Heart right ventricle (tissue), 16 donors: Measurements from ENCODE around the gene CYP27B1. TPM values are rescaled to one million over a fixed set of nuclear protein-coding genes. Genes with fewer than 3 reads are reported as not detected.
A peak's percentile ranks its signal among the peaks of the same experiment; 100 is the strongest.

Experiments used
- ATAC-seq, 8 donors: fragments of 200-7000 bp; cut with Tn5 transposase; one replicate each; pipeline ENCODE4 v1.9.1; 2020; ENCODE audit warnings: mild to moderate bottlenecking in 8 of 8, moderate library complexity in 8 of 8, moderate number of reproducible peaks in 1 of 8
- DNase-seq, 2 donors: peaks; one replicate each; pipeline ENCODE4 v3.0.0-alpha.2; 2020
- H3K27ac ChIP-seq, 10 donors: fragments of 200-600 bp; sonication (generic) in 2 of 10; one replicate each; pipeline versions ENCODE4 v1.5.0 to v1.8.0; 2020 to 2022; ENCODE audit warnings: mild to moderate bottlenecking in 3 of 10
- H3K27me3 ChIP-seq, 7 donors: fragments of 200-600 bp; one replicate each; pipeline ENCODE4 v1.8.0; 2021 to 2022; ENCODE audit warnings: mild to moderate bottlenecking in 2 of 7
- H3K36me3 ChIP-seq, 9 donors: fragments of 200-600 bp; sonication (generic) in 1 of 9; one replicate each; pipeline versions ENCODE4 v1.5.0 to v1.8.0; 2020 to 2022; ENCODE audit warnings: mild to moderate bottlenecking in 2 of 9
- H3K4me1 ChIP-seq, 9 donors: fragments of 200-600 bp; sonication (generic) in 1 of 9; one replicate each; pipeline versions ENCODE4 v1.5.0 to v1.8.0; 2020 to 2022; ENCODE audit warnings: mild to moderate bottlenecking in 4 of 9
- H3K4me3 ChIP-seq, 10 donors: fragments of 200-600 bp; sonication (generic) in 2 of 10; one replicate each; pipeline versions ENCODE4 v1.5.0 to v1.8.0; 2020 to 2022; ENCODE audit warnings: mild to moderate bottlenecking in 7 of 10, moderate library complexity in 2 of 10
- H3K9me3 ChIP-seq, 11 donors: fragments of 200-600 bp in 10 of 11; sonication (generic) in 2 of 11; one replicate each; pipeline versions ENCODE4 v1.5.0 to v1.8.0; 2013 to 2022; ENCODE audit warnings: mild to moderate bottlenecking in 2 of 11, control low read depth in 1 of 11, moderate library complexity in 1 of 11
- WGBS, 2 donors: extraction: QIAGEN DNeasy Blood & Tissue Kit; methylation state at CpG; one replicate each; pipeline ENCODE4 v1.1.7; 2013; ENCODE audit warnings: inconsistent platforms in 1 of 2; 5-methylcytosine and 5-hydroxymethylcytosine counted together
- intact Hi-C, 10 donors: fragments of 100-400 bp; cut with DNase I; formaldehyde crosslinking; loops; one replicate each; pipeline versions ENCODE4 v1.11.1 to v1.14.2; 2022
- polyA plus RNA-seq, 2 donors: library from polyadenylated mRNA; stranded (reverse); fragments of 200-250 nt; gene quantifications; one replicate each; pipeline ENCODE4 v1.2.3, GENCODE V29; 2013
- total RNA-seq, 10 donors: library from RNA; stranded (reverse); fragmentation: NEBNext Ultra II Directional in 3 of 10; extraction: Animal tissue kit (Norgen Biotek cat#: 25700) in 3 of 10; gene quantifications; one replicate each; pipeline versions ENCODE4 v1.2.1 to v1.2.4, GENCODE V29; 2021 to 2023
- TF ChIP-seq, protein P1 (sequence below), 9 donors: fragments of 200-600 bp; sonication (generic) in 2 of 9; IDR thresholded peaks; one replicate each; pipeline versions ENCODE4 v1.5.0 to v1.8.0; 2021 to 2022; ENCODE audit warnings: antibody characterized with exemption in 9 of 9, mild to moderate bottlenecking in 5 of 9, moderate library complexity in 1 of 9
- donor health status: Arrhythmogenic right ventricular cardiomyopathy.
- donor health status: ischemic (EF 13 %, LVEDD 7.1; RV severe dilation, severe dysfunction).
- donor health status: healthy with polysubstance abuse.
- donor health status: DM: no; HTN: yes; CAD: no.
- donor health status: DM: no; HTN: no; CAD: no.
- donor health status: ischemic (EF 25% LVEDD 6.9; RV normal size, moderate dysfunction).
- donor health status: ischemic (EF 25% LVEDD 5.7; RV mildly dilated, moderate dysfunction).
- donor health status: healthy.
- donor health status: DM: yes; HTN: yes; CAD: no.
- donor health status: Ischemic cardiomyopathy.
- donor health status: ischemic (EF 35%, LVEDD 5.7; RV mildly dilated, moderate dysfunction).
- donor health status: nonischemic (EF 11% LVEDD 7.7; RV severe dilation, severe dysfunction).
- donor health status: DM: yes; HTN: yes; CAD: no.
- donor health status: PGD.
- donor health status: ischemic (EF 29% LVEDD 5.4; RV normal size, mild dysfunction).
- donor health status: nonischemic (EF 23%, LVEDD 6.1; RV moderate dilation, normal function).

CYP27B1 gene
- total and polyA plus RNA-seq, 12 donors, result 0.14 to 0.95 (median 0.81) TPM; not detected in 9

GRCh38 chr12:57770734-57771133 is 3.9 kb upstream of the CYP27B1 start:
- no peak overlapping the region for H3K4me3 ChIP-seq
- DNase-seq (no peak), ATAC-seq (no peak)
- H3K27ac ChIP-seq, result peak overlapping the region in 1 of 10 donors; percentile 94
- peaks cover 0 to 21% (median 12%) of the 10 kb centered on the region in 7 donors for H3K27me3 ChIP-seq
- peaks cover 0 to 40% (median 0%) of the 10 kb centered on the region in 9 donors for H3K36me3 ChIP-seq
- TF ChIP-seq, protein P1, sequence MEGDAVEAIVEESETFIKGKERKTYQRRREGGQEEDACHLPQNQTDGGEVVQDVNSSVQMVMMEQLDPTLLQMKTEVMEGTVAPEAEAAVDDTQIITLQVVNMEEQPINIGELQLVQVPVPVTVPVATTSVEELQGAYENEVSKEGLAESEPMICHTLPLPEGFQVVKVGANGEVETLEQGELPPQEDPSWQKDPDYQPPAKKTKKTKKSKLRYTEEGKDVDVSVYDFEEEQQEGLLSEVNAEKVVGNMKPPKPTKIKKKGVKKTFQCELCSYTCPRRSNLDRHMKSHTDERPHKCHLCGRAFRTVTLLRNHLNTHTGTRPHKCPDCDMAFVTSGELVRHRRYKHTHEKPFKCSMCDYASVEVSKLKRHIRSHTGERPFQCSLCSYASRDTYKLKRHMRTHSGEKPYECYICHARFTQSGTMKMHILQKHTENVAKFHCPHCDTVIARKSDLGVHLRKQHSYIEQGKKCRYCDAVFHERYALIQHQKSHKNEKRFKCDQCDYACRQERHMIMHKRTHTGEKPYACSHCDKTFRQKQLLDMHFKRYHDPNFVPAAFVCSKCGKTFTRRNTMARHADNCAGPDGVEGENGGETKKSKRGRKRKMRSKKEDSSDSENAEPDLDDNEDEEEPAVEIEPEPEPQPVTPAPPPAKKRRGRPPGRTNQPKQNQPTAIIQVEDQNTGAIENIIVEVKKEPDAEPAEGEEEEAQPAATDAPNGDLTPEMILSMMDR (IDR thresholded peaks at IDR 0.05), result no peak
- 94 to 96% methylated on average over 4 of the region's 4 CpGs for WGBS, 2 donors
- no peaks in the 10 kb centered on the region for H3K9me3 ChIP-seq
- H3K4me1 ChIP-seq, result peaks cover 16 to 43% (median 32%) of the 10 kb centered on the region in 9 donors
- intact Hi-C loops, result no loop called here

DNA sequence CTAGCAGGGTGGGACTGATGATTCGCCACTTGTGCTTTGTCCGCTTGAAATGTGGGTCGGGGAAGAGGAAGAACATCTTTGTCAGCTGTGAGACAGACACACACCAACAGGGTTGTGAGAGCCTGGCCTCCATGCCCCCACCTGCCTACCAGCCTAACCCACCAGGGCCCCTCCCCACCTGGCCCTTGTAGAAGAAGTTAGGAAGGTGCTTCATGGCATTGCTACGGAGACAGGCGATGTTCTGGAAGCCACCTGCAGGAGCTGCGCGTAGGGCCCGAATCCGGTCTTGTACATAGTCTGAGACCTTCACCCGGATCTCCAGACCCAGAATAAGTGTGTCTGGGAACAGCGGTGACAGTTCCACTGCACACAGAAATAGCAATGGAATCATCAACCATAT is 2.7 kb upstream of the CYP27B1 start:
- Histone ChIP-seq H3K36me3 (peaks cover 0 to 34% (median 0%) of the 10 kb centered on the region in 9 donors), H3K4me1 (peaks cover 20 to 54% (median 42%) of the 10 kb centered on the region in 9 donors), H3K4me3 (no peak overlapping the region), H3K27me3 (peaks cover 2 to 33% (median 23%) of the 10 kb centered on the region in 7 donors), H3K9me3 (no peaks in the 10 kb centered on the region), H3K27ac (no peak overlapping the region)
- WGBS, 2 donors, result 95 to 96% methylated on average over 11 of the region's 11 CpGs
- intact Hi-C loops, result no loop called here
- no peak for DNase-seq
- ATAC-seq, result no peak
- TF ChIP-seq, protein P1 (IDR thresholded peaks at IDR 0.05), result no peak

- no peak for ATAC-seq
- 92% methylated on average over 3 of the region's 3 CpGs for WGBS, 2 donors
- Histone ChIP-seq H3K4me3 (no peak overlapping the region), H3K36me3 (peaks cover 0 to 28% (median 0%) of the 10 kb centered on the region in 9 donors), H3K4me1 (peaks cover 18 to 47% (median 38%) of the 10 kb centered on the region in 9 donors), H3K9me3 (no peaks in the 10 kb centered on the region), H3K27me3 (peaks cover 7 to 50% (median 40%) of the 10 kb centered on the region in 7 donors), H3K27ac (no peak overlapping the region)
- TF ChIP-seq, protein P1 (IDR thresholded peaks at IDR 0.05), result no peak
- intact Hi-C loops, result no loop called here
- DNase-seq, result no peak
Measured at GRCh38 chr12:57767876-57768275, 998 bp upstream of the CYP27B1 start.

DNA sequence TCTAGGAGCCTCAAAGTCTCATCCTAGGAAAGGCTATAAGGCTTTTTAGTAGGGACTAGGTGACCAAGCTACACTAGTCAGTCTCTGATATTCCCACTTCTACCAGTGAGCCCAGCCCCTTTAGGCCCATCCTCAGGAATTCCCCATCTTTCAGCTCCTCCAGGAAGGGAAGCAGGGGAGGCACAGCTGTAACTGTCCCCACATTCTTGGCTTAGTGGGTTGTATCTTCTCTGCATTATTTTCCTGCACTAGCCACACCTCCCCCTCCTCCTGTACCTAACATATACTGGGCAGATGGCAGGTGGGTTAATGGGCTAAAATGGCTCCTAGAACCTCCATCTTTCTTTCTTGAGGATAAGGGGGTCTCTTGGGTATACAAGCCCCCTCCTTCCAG is 424 bp upstream of the CYP27B1 start:
- intact Hi-C loops, result no loop called here

More for the DNA sequence above, 424 bp upstream of the CYP27B1 start:
- Histone ChIP-seq H3K4me3 (no peak overlapping the region), H3K27ac (no peak overlapping the region), H3K9me3 (no peaks in the 10 kb centered on the region), H3K27me3 (peaks cover 7 to 56% (median 45%) of the 10 kb centered on the region in 7 donors), H3K4me1 (peaks cover 18 to 45% (median 34%) of the 10 kb centered on the region in 9 donors), H3K36me3 (peaks cover 0 to 28% (median 0%) of the 10 kb centered on the region in 9 donors)
- ATAC-seq (no peak), DNase-seq (no peak)
- TF ChIP-seq, protein P1 (IDR thresholded peaks at IDR 0.05), result no peak
